Endothelial cell of umbilical vein (primary cell): ENCODE results near the gene SPSB2.
A peak's percentile ranks its signal among the peaks of the same experiment; 100 is the strongest.

ENCODE experiments used
- CTCF ChIP-seq, 2 donors: IDR thresholded peaks; 1 replicate in 1 of 2; 2 replicates in 1 of 2; pipeline ENCODE4 v1.5.1; 2011; ENCODE audit warnings: low read length in 2 of 2, mild to moderate bottlenecking in 2 of 2, moderate library complexity in 2 of 2, control low read depth in 1 of 2, inconsistent platforms in 1 of 2, low read depth in 1 of 2; ENCODE audit not compliant: insufficient read depth in 1 of 2; ENCODE audit errors: extremely low read depth in 1 of 2
- EZH2 ChIP-seq: IDR thresholded peaks from 2 replicates; pipeline ENCODE4 v1.6.1; 2012; ENCODE audit warnings: borderline replicate concordance, low read depth, mild to moderate bottlenecking, moderate library complexity, low read length, inconsistent platforms; ENCODE audit not compliant: severe bottlenecking
- FOS ChIP-seq: IDR thresholded peaks from 2 replicates; pipeline ENCODE4 v1.6.1; 2011; ENCODE audit warnings: mild to moderate bottlenecking, low read length, moderate library complexity, borderline replicate concordance; ENCODE audit not compliant: insufficient read depth
- JUN ChIP-seq: IDR thresholded peaks from 2 replicates; pipeline ENCODE4 v1.6.1; 2011; ENCODE audit warnings: borderline replicate concordance, low read depth; ENCODE audit not compliant: insufficient read length, insufficient read depth
- POLR2A ChIP-seq: IDR thresholded peaks from 2 replicates; pipeline ENCODE4 v1.6.1; 2012; ENCODE audit warnings: low read depth, mild to moderate bottlenecking, control low read depth, low read length
- POLR2AphosphoS5 ChIP-seq: IDR thresholded peaks from 2 replicates; pipeline ENCODE4 v1.6.1; 2012; ENCODE audit warnings: low read depth, mild to moderate bottlenecking, control low read depth, low read length, moderate library complexity; ENCODE audit not compliant: insufficient read depth
- TF ChIP-seq, protein P1 (sequence below): IDR thresholded peaks from 2 replicates; pipeline ENCODE4 v1.6.1; 2011; ENCODE audit not compliant: insufficient read depth, insufficient read length

DNA sequence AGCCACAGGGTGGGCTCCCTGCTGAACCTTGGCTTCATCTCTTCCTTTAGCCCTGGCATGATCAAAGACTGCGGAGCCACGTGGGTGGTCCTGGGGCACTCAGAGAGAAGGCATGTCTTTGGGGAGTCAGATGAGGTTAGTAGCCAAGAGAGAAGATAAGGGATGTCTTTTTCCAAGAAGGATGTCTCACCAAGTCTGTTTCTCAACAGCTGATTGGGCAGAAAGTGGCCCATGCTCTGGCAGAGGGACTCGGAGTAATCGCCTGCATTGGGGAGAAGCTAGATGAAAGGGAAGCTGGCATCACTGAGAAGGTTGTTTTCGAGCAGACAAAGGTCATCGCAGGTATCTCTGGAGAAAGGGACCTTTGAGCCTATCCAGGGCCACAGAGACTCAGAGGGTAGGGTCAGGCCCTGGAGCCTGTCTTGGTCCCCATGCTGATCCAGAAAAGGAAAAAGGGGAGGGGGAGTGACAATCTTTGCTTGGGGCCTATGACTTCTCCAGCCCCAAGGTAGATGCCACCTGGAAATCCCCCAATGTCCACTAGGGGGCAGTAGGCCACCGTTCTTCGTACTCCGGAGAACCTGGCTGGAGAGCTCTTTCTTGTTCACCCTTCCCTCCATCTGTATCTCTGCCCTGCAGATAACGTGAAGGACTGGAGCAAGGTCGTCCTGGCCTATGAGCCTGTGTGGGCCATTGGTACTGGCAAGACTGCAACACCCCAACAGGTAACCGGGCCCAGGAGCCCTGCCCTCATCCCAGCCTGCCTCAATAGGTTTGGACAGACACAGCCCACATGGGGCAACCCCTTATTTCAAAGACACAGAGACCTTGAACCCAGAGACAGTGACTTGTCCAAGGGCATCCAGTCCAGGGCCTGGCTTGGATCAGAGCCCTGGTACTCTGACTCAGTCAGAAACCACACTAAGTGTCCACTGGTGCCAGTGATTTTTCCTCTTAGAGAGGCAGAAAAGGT, 3.8 kb downstream of the SPSB2 start:
- TF ChIP-seq POLR2A (no peak), CTCF (IDR thresholded peaks at IDR 0.05; ENCODE audit: extremely low read depth in 1 of 2, insufficient read depth in 1 of 2, low read depth in 1 of 2, low read length in 2 of 2) (peak; percentile 85 to 87), EZH2 (no peak), FOS (no peak), POLR2AphosphoS5 (no peak), JUN (no peak)
- TF ChIP-seq, protein P1, sequence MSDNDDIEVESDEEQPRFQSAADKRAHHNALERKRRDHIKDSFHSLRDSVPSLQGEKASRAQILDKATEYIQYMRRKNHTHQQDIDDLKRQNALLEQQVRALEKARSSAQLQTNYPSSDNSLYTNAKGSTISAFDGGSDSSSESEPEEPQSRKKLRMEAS: no peak
